OCI-LY7 (cell line): ENCODE data around the gene PCDH9. TPM values are rescaled to one million over a fixed set of nuclear protein-coding genes. Genes with fewer than 3 reads are reported as not detected.

Source experiments
- BruUV-seq: library from RNA; stranded (reverse); fragments of 400-500 nt; replicated peaks from 2 replicates; lab custom pipeline; 2021; lab: Mats Ljungman, UMichigan
- CTCF ChIA-PET: fragments of 300-600 bp; sonication (Branson Sonifier 250); formaldehyde crosslinking; loops from one replicate; lab custom pipeline; 2022; ENCODE audit warnings: antibody characterized with exemption; ENCODE audit not compliant: unreplicated experiment; lab: Charles Lee
- POLR2A ChIA-PET: fragments of 300-600 bp; sonication (Branson Sonifier 250); formaldehyde crosslinking; loops from one replicate; lab custom pipeline; 2022; ENCODE audit warnings: antibody characterized with exemption; lab: Charles Lee
- DNase-seq: peaks from one replicate; pipeline ENCODE4 v3.0.0-alpha.2; 2015; ENCODE audit warnings: low spot score
- H2AFZ ChIP-seq: fragments of 200-600 bp; sonication (generic), shearing (Covaris generic); 2 replicates; pipeline ENCODE4 v1.6.1; 2014; ENCODE audit warnings: mild to moderate bottlenecking, antibody characterized with exemption, low read length, moderate library complexity
- H3K27ac ChIP-seq: fragments of 200-600 bp; sonication (generic); 2 replicates; pipeline ENCODE4 v1.5.1; 2014; ENCODE audit warnings: mixed run types, low read depth, mild to moderate bottlenecking, moderate library complexity, low read length, inconsistent platforms; ENCODE audit not compliant: poor library complexity, severe bottlenecking
- H3K36me3 ChIP-seq: fragments of 200-600 bp; sonication (generic); 2 replicates; pipeline ENCODE4 v1.6.1; 2014; ENCODE audit warnings: mild to moderate bottlenecking, antibody characterized with exemption, low read length, moderate library complexity, mixed read lengths; ENCODE audit not compliant: insufficient read depth
- H3K4me1 ChIP-seq: fragments of 200-600 bp; sonication (generic); 2 replicates; pipeline ENCODE4 v1.5.1; 2014; ENCODE audit warnings: mild to moderate bottlenecking, low read length; ENCODE audit not compliant: insufficient read depth, poor library complexity, severe bottlenecking
- H3K4me2 ChIP-seq: fragments of 200-600 bp; sonication (generic); 2 replicates; pipeline ENCODE4 v1.6.1; 2014; ENCODE audit warnings: mild to moderate bottlenecking, low read length
- H3K4me3 ChIP-seq: fragments of 200-600 bp; sonication (generic); 2 replicates; pipeline ENCODE4 v1.5.1; 2014; ENCODE audit warnings: mild to moderate bottlenecking, low read depth, low read length; ENCODE audit not compliant: poor library complexity, severe bottlenecking
- H3K79me2 ChIP-seq: fragments of 200-600 bp; sonication (generic); 2 replicates; pipeline ENCODE4 v1.6.1; 2016; ENCODE audit warnings: low read depth, mild to moderate bottlenecking, low read length, moderate library complexity, mixed read lengths; ENCODE audit not compliant: insufficient read depth
- H3K9me2 ChIP-seq: fragments of 200-600 bp; sonication (generic); 2 replicates; pipeline ENCODE4 v1.6.1; 2016; ENCODE audit warnings: mild to moderate bottlenecking, low read length, mixed read lengths; ENCODE audit not compliant: insufficient read depth
- H3K9me3 ChIP-seq: fragments of 200-600 bp; sonication (generic); 2 replicates; pipeline ENCODE4 v1.6.1; 2014; ENCODE audit warnings: mild to moderate bottlenecking, mixed run types, low read length, mixed read lengths
- H4K20me1 ChIP-seq: fragments of 200-600 bp; sonication (generic); 2 replicates; pipeline ENCODE4 v1.6.1; 2014; ENCODE audit warnings: mild to moderate bottlenecking, antibody characterized with exemption, low read length, moderate library complexity, mixed read lengths; ENCODE audit not compliant: insufficient read depth
- EZH2phosphoT487 ChIP-seq: fragments of 200-600 bp; sonication (generic); IDR thresholded peaks from 2 replicates; pipeline ENCODE4 v1.6.1; 2018; ENCODE audit warnings: low read depth, borderline replicate concordance, mild to moderate bottlenecking, mixed run types, antibody characterized with exemption, low read length, moderate library complexity, mixed read lengths
- intact Hi-C: fragments of 100-400 bp; cut with micrococcal nuclease; formaldehyde crosslinking; loops from one replicate; pipeline ENCODE4 v1.10.0; 2022; ENCODE audit not compliant: unreplicated experiment
- total RNA-seq, 2 experiments: library from RNA; depleted of rRNA in 1 of 2; stranded (reverse); fragments of >200 nt in 1 of 2; shearing (Covaris generic) in 1 of 2; gene quantifications; 2 replicates each; pipeline ENCODE4 v1.2.3, GENCODE V29; 2014 to 2022
- TF ChIP-seq, protein P1 (sequence below): fragments of 200-600 bp; sonication (generic); conservative IDR thresholded peaks from 2 replicates; pipeline ENCODE4 v1.5.1; 2014; ENCODE audit warnings: mild to moderate bottlenecking, antibody characterized with exemption, low read length, moderate library complexity, mixed read lengths

The PCDH9 gene
- total RNA-seq, 2 experiments from 2014 or later, result 20.1 to 26.0 TPM

DNA sequence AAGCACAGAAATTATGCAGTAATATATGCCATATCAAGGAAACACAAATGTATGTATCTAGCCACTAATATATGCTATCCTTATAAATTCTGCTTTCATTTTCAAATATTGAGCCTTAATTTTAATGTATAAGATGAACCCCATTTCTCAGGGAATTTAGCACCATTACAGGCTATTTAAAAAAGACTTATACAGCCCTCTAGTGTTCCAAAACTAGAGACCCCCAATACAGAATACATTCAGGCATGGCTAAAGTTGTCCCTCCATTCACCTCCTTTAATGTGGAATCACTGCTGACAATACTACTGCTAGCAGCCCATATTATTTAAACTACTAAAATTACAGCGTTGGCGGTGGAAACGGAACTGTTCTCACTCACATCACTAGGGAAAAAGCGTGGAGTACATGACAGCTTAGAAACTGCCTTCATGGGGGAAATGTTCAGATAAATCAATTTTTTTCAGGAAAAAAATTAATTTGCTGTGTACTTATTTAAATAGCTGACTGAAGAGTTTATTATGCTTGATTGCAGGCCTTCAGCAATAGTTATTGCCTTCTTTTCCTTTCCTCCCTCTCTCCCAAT is 541.0 kb downstream of the PCDH9 start:
- Histone ChIP-seq H3K4me1 (peaks cover 18% of the 10 kb centered on the region), H3K27ac (no peak overlapping the region), H3K36me3 (peaks cover 26% of the 10 kb centered on the region; the same call in 1 of the 2 replicates), H3K79me2 (no peaks in the 10 kb centered on the region), H3K4me2 (peak overlapping the region; percentile 39), H4K20me1 (no peaks in the 10 kb centered on the region), H3K9me3 (peaks cover 55% of the 10 kb centered on the region), H2AFZ (peak overlapping the region; percentile 71; the same call in 1 of the 2 replicates), H3K9me2 (no peaks in the 10 kb centered on the region), H3K4me3 (no peak overlapping the region)
- CTCF ChIA-PET, result interaction anchor here (1.2 kb wide), 1 partner anchor 305 kb away, joined by 5 read pairs; no protein-coding TSS in a partner anchor
- no TSS peak for BruUV-seq
- DNase-seq, result peak; percentile 67
- TF ChIP-seq EZH2phosphoT487, result no peak
- TF ChIP-seq, protein P1, sequence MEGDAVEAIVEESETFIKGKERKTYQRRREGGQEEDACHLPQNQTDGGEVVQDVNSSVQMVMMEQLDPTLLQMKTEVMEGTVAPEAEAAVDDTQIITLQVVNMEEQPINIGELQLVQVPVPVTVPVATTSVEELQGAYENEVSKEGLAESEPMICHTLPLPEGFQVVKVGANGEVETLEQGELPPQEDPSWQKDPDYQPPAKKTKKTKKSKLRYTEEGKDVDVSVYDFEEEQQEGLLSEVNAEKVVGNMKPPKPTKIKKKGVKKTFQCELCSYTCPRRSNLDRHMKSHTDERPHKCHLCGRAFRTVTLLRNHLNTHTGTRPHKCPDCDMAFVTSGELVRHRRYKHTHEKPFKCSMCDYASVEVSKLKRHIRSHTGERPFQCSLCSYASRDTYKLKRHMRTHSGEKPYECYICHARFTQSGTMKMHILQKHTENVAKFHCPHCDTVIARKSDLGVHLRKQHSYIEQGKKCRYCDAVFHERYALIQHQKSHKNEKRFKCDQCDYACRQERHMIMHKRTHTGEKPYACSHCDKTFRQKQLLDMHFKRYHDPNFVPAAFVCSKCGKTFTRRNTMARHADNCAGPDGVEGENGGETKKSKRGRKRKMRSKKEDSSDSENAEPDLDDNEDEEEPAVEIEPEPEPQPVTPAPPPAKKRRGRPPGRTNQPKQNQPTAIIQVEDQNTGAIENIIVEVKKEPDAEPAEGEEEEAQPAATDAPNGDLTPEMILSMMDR, result peak; percentile 74
- intact Hi-C loops, result loop anchor here (1.0 to 5.0 kb wide), 8 partner anchors 71 to 1032 kb away; no protein-coding TSS in a partner anchor
- POLR2A ChIA-PET, result interaction anchor here (0.5 to 5.6 kb wide), 14 partner anchors 10 to 952 kb away, joined by 3 to 45 read pairs (median 4); no protein-coding TSS in a partner anchor

DNA sequence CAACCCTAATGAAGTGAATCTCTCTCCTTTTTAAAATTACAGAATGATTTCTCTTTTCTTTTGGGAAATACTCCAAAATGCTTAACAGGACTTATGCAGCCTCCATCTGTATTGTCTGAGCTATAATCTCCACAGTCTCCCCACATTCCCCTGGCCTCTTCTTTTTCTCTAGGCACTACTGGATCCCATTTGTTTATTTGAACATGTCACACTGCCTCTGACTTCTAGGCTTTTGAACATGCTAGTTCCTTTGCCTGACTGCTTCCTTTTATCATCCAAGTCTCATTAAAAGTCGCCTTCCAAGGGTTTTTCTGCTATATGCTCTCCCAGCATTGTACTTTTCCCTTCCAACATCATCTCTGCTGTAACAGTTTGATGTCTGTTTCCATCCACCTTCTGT is 548.7 kb downstream of the PCDH9 start:
- Histone ChIP-seq H3K36me3 (peaks cover 20% of the 10 kb centered on the region; the same call in 1 of the 2 replicates), H3K9me2 (no peaks in the 10 kb centered on the region), H2AFZ (peak overlapping the region; percentile 26; the same call in 1 of the 2 replicates), H3K79me2 (no peaks in the 10 kb centered on the region), H3K9me3 (peaks cover 34% of the 10 kb centered on the region), H3K4me3 (no peak overlapping the region), H3K4me2 (no peak overlapping the region), H3K27ac (no peak overlapping the region), H3K4me1 (no peaks in the 10 kb centered on the region), H4K20me1 (no peaks in the 10 kb centered on the region)
- no peak for TF ChIP-seq EZH2phosphoT487
- TF ChIP-seq, protein P1, result no peak
- intact Hi-C loops, result no loop called here
- POLR2A ChIA-PET, result interaction anchor here (1.0 to 1.8 kb wide), 4 partner anchors 14 to 22 kb away, joined by 3 to 5 read pairs (median 4); no protein-coding TSS in a partner anchor
- no peak for DNase-seq
- CTCF ChIA-PET, result no interaction called here
- BruUV-seq, result no TSS peak

DNA sequence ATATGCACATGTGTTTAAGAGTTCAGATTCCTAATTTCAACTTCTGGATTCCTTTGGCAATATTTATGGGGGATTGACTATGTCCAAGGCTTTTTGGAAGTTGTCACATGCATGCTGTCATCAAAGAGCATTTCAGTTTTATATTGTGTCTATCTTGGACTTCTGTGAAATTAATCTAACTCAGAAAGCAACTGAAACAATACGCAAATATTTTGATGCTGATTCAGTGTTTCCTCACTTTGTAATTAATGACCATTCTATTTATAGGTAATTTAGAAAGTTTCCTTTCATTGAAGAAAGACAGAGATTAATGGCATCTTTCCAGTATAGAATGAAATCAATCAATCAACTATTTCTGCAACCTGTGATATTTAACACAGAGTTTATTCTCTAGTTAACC is 550.1 kb downstream of the PCDH9 start:
- no TSS peak for BruUV-seq
- TF ChIP-seq, protein P1, result no peak
- no peak for TF ChIP-seq EZH2phosphoT487
- Histone ChIP-seq H4K20me1 (no peaks in the 10 kb centered on the region), H3K79me2 (no peaks in the 10 kb centered on the region), H3K4me1 (no peaks in the 10 kb centered on the region), H3K4me3 (no peak overlapping the region), H3K9me3 (peaks cover 21% of the 10 kb centered on the region; the same call in 1 of the 2 replicates), H3K4me2 (no peak overlapping the region), H3K36me3 (peaks cover 14% of the 10 kb centered on the region; the same call in 1 of the 2 replicates), H2AFZ (no peak overlapping the region), H3K9me2 (no peaks in the 10 kb centered on the region), H3K27ac (no peak overlapping the region)
- DNase-seq, result no peak
- intact Hi-C loops, result no loop called here
- POLR2A ChIA-PET, result interaction anchor here (0.5 to 1.8 kb wide), 7 partner anchors 9 to 181 kb away, joined by 3 to 5 read pairs (median 4); no protein-coding TSS in a partner anchor
- CTCF ChIA-PET, result no interaction called here
